H9 (cell line): Measurements from ENCODE around the gene DOCK2. TPM values are rescaled to one million over a fixed set of nuclear protein-coding genes. Genes with fewer than 3 reads are reported as not detected.

Source experiments
- DNase-seq: peaks from one replicate; pipeline ENCODE4 v3.0.0-alpha.2; 2017
- H2AFZ ChIP-seq: one replicate; pipeline ENCODE4 v1.6.1; 2013; ENCODE audit warnings: mild to moderate bottlenecking, low read length, control low read depth, moderate library complexity
- H2AK5ac ChIP-seq: 2 replicates; pipeline ENCODE4 v1.6.1; 2013; ENCODE audit warnings: low read length, control low read depth, mixed read lengths; ENCODE audit not compliant: insufficient read length
- H2BK120ac ChIP-seq: one replicate; pipeline ENCODE4 v1.6.1; 2013; ENCODE audit warnings: low read depth, mild to moderate bottlenecking, low read length, control low read depth, inconsistent platforms; ENCODE audit not compliant: poor library complexity, severe bottlenecking
- H2BK12ac ChIP-seq: 2 replicates; pipeline ENCODE4 v1.6.1; 2013; ENCODE audit warnings: low read length, control low read depth, mixed read lengths, low read depth; ENCODE audit not compliant: insufficient read length
- H2BK15ac ChIP-seq: 2 replicates; pipeline ENCODE4 v1.6.1; 2013; ENCODE audit warnings: low read depth, low read length, control low read depth
- H2BK20ac ChIP-seq: one replicate; pipeline ENCODE4 v1.6.1; 2013; ENCODE audit warnings: low read depth, mild to moderate bottlenecking, low read length, control low read depth, inconsistent platforms; ENCODE audit not compliant: poor library complexity, severe bottlenecking
- H2BK5ac ChIP-seq: 2 replicates; pipeline ENCODE4 v1.6.1; 2013; ENCODE audit warnings: low read length, control low read depth, mixed read lengths; ENCODE audit not compliant: insufficient read length
- H3K14ac ChIP-seq: 2 replicates; pipeline ENCODE4 v1.6.1; 2013; ENCODE audit warnings: low read length, control low read depth; ENCODE audit not compliant: insufficient read depth
- H3K18ac ChIP-seq: 2 replicates; pipeline ENCODE4 v1.6.1; 2013; ENCODE audit warnings: low read depth, mild to moderate bottlenecking, mixed read lengths, low read length, control low read depth; ENCODE audit not compliant: insufficient read length
- H3K23ac ChIP-seq: 2 replicates; pipeline ENCODE4 v1.6.1; 2013; ENCODE audit warnings: low read length, control low read depth, mixed read lengths, low read depth; ENCODE audit not compliant: insufficient read length
- H3K23me2 ChIP-seq: 2 replicates; pipeline ENCODE4 v1.6.1; 2013; ENCODE audit warnings: low read depth, mild to moderate bottlenecking, mixed read lengths, low read length, control low read depth; ENCODE audit not compliant: insufficient read length, poor library complexity, severe bottlenecking
- H3K27ac ChIP-seq: 2 replicates; pipeline ENCODE4 v1.5.1; 2013; ENCODE audit warnings: low read length, control low read depth, mixed read lengths, low read depth; ENCODE audit not compliant: insufficient read length
- H3K27me3 ChIP-seq: 2 replicates; pipeline ENCODE4 v1.6.1; 2013; ENCODE audit warnings: low read length, control low read depth, inconsistent platforms; ENCODE audit not compliant: insufficient read depth
- H3K4ac ChIP-seq: 2 replicates; pipeline ENCODE4 v1.6.1; 2013; ENCODE audit warnings: low read depth, mild to moderate bottlenecking, control low read depth, inconsistent platforms, low read length, moderate library complexity
- H3K4me1 ChIP-seq: 2 replicates; pipeline ENCODE4 v1.6.1; 2013; ENCODE audit warnings: low read length, control low read depth, inconsistent platforms; ENCODE audit not compliant: insufficient read depth
- H3K4me2 ChIP-seq: 2 replicates; pipeline ENCODE4 v1.6.1; 2013; ENCODE audit warnings: low read length, control low read depth, mixed read lengths; ENCODE audit not compliant: insufficient read length, insufficient read depth
- H3K56ac ChIP-seq: 2 replicates; pipeline ENCODE4 v1.6.1; 2013; ENCODE audit warnings: low read depth, mild to moderate bottlenecking, mixed read lengths, low read length, control low read depth; ENCODE audit not compliant: insufficient read length
- H3K79me1 ChIP-seq: 2 replicates; pipeline ENCODE4 v1.6.1; 2013; ENCODE audit warnings: low read depth, mild to moderate bottlenecking, moderate library complexity, low read length, control low read depth, inconsistent platforms; ENCODE audit not compliant: insufficient read depth, poor library complexity, severe bottlenecking
- H3K79me2 ChIP-seq: 2 replicates; pipeline ENCODE4 v1.6.1; 2013; ENCODE audit warnings: low read length, control low read depth, inconsistent platforms; ENCODE audit not compliant: insufficient read depth
- H3K9ac ChIP-seq: 2 replicates; pipeline ENCODE4 v1.6.1; 2013; ENCODE audit warnings: low read length, control low read depth, mixed read lengths; ENCODE audit not compliant: insufficient read length; ENCODE audit errors: extremely low read depth
- H3K9me3 ChIP-seq: one replicate; pipeline ENCODE4 v1.6.1; 2013; ENCODE audit warnings: low read depth, low read length, inconsistent platforms; ENCODE audit not compliant: control insufficient read depth
- H3T11ph ChIP-seq: one replicate; pipeline ENCODE4 v1.6.1; 2013; ENCODE audit warnings: mild to moderate bottlenecking, low read length, control low read depth, inconsistent platforms
- H4K20me1 ChIP-seq: one replicate; pipeline ENCODE4 v1.6.1; 2013; ENCODE audit not compliant: control insufficient read depth, insufficient read length, insufficient read depth
- H4K5ac ChIP-seq: 2 replicates; pipeline ENCODE4 v1.6.1; 2013; ENCODE audit warnings: low read depth, mild to moderate bottlenecking, mixed read lengths, low read length, control low read depth; ENCODE audit not compliant: insufficient read length
- H4K8ac ChIP-seq: replicated peaks from 2 replicates; pipeline ENCODE4 v1.6.1; 2013; ENCODE audit warnings: low read length, control low read depth, mixed read lengths, low read depth; ENCODE audit not compliant: insufficient read length
- H4K91ac ChIP-seq: 2 replicates; pipeline ENCODE4 v1.6.1; 2013; ENCODE audit warnings: low read depth, mild to moderate bottlenecking, moderate library complexity, mixed read lengths, low read length, control low read depth; ENCODE audit not compliant: insufficient read length
- H3K27ac Mint-ChIP-seq, 3 experiments: 2 replicates in 2 of 3; 3 replicates in 1 of 3; pipeline ENCODE4 v1.8.0; 2020 to 2021; ENCODE audit warnings: mixed read lengths in 3 of 3, mild to moderate bottlenecking in 1 of 3, moderate library complexity in 1 of 3
- H3K27me3 Mint-ChIP-seq: 2 replicates; pipeline ENCODE4 v1.8.0; 2021; ENCODE audit warnings: low read depth, mild to moderate bottlenecking, moderate library complexity, mixed read lengths
- H3K36me3 Mint-ChIP-seq, 3 experiments: 2 replicates in 2 of 3; 3 replicates in 1 of 3; pipeline ENCODE4 v1.8.0; 2020 to 2021; ENCODE audit warnings: low read depth in 3 of 3, mixed read lengths in 3 of 3; ENCODE audit not compliant: insufficient read depth in 1 of 3
- H3K4me1 Mint-ChIP-seq, 2 experiments: 2 replicates each; pipeline ENCODE4 v1.8.0; 2020; ENCODE audit warnings: mixed read lengths in 2 of 2
- H3K4me3 Mint-ChIP-seq, 2 experiments: 2 replicates in 1 of 2; 3 replicates in 1 of 2; pipeline ENCODE4 v1.8.0; 2020 to 2021; ENCODE audit warnings: mild to moderate bottlenecking in 2 of 2, mixed read lengths in 2 of 2, moderate library complexity in 1 of 2
- H3K9me3 Mint-ChIP-seq, 2 experiments: 2 replicates in 1 of 2; 3 replicates in 1 of 2; pipeline ENCODE4 v1.8.0; 2020; ENCODE audit warnings: mild to moderate bottlenecking in 2 of 2, mixed read lengths in 2 of 2, moderate library complexity in 1 of 2
- CTCF ChIP-seq: fragments of 200-600 bp; sonication (generic); conservative IDR thresholded peaks from 3 replicates; pipeline ENCODE4 v1.8.0; 2021; ENCODE audit warnings: antibody characterized with exemption, mild to moderate bottlenecking
- WGBS: extraction: QIAGEN DNeasy Blood & Tissue Kit; methylation state at CpG from one replicate; pipeline ENCODE4 v1.1.7; 2013; ENCODE audit warnings: missing lambda C conversion rate, low lambda C conversion rate, mixed read lengths; ENCODE audit not compliant: insufficient read length; ENCODE audit errors: extremely low coverage; 5-methylcytosine and 5-hydroxymethylcytosine counted together
- total RNA-seq: library from RNA; stranded (reverse); gene quantifications from 2 replicates; pipeline ENCODE4 v1.2.1, GENCODE V29; 2021

Gene DOCK2
- total RNA-seq, 1 experiment from 2014 or later: 7.8 TPM

GRCh38 chr5:170076211-170076610 is 439.1 kb downstream of the DOCK2 start:
- H3K4me1 ChIP-seq: no peaks in the 10 kb centered on the region
- TF ChIP-seq CTCF: no peak
- H3K27ac ChIP-seq: no peak overlapping the region
- no peak overlapping the region for H3K23ac ChIP-seq
- H3K9me3 Mint-ChIP-seq: no peaks in the 10 kb centered on the region
- H2BK12ac ChIP-seq: no peak overlapping the region
- DNase-seq: no peak
- no CpG with 5 or more reads among the region's 1 CpG for WGBS
- H3K27ac Mint-ChIP-seq: no peak overlapping the region; a peak in 1 of 7 replicates
- no peaks in the 10 kb centered on the region for H3K23me2 ChIP-seq
- H3K79me1 ChIP-seq: no peaks in the 10 kb centered on the region
- H4K91ac ChIP-seq: no peak overlapping the region
- no peak overlapping the region for H3T11ph ChIP-seq
- H3K27me3 Mint-ChIP-seq: peaks cover 7% of the 10 kb centered on the region
- no peak overlapping the region for H3K4ac ChIP-seq
- no peak overlapping the region for H3K9ac ChIP-seq
- no peak overlapping the region for H2AK5ac ChIP-seq
- no peaks in the 10 kb centered on the region for H4K20me1 ChIP-seq
- H2BK15ac ChIP-seq: no peak overlapping the region
- H2BK120ac ChIP-seq: no peak overlapping the region
- H2BK5ac ChIP-seq: no peak overlapping the region
- no peaks in the 10 kb centered on the region for H3K79me2 ChIP-seq
- no peaks in the 10 kb centered on the region for H3K36me3 Mint-ChIP-seq
- H3K14ac ChIP-seq: no peak overlapping the region
- H2AFZ ChIP-seq: no peak overlapping the region
- no peak overlapping the region for H3K56ac ChIP-seq
- H3K4me3 Mint-ChIP-seq: no peak overlapping the region
- no peaks in the 10 kb centered on the region for H3K9me3 ChIP-seq
- no peak overlapping the region for H3K4me2 ChIP-seq
- no peak overlapping the region for H4K8ac ChIP-seq
- no peak overlapping the region for H4K5ac ChIP-seq
- no peak overlapping the region for H3K18ac ChIP-seq
- no peak overlapping the region for H2BK20ac ChIP-seq
- no peaks in the 10 kb centered on the region for H3K27me3 ChIP-seq
- H3K4me1 Mint-ChIP-seq: peaks cover 0 to 4% of the 10 kb centered on the region in 2 experiments; a peak in 1 of 4 replicates
